ENCODE results near the gene PPM1K. TPM values are rescaled to one million over a fixed set of nuclear protein-coding genes. Genes with fewer than 3 reads are reported as not detected.

PPM1K gene
- total and polyA plus RNA-seq, 9 of the 15 experiments (the other 6 are each of a cell fraction or from before 2014, with no cell fraction given), result 8.2 to 18.0 (median 10.5) TPM

DNA sequence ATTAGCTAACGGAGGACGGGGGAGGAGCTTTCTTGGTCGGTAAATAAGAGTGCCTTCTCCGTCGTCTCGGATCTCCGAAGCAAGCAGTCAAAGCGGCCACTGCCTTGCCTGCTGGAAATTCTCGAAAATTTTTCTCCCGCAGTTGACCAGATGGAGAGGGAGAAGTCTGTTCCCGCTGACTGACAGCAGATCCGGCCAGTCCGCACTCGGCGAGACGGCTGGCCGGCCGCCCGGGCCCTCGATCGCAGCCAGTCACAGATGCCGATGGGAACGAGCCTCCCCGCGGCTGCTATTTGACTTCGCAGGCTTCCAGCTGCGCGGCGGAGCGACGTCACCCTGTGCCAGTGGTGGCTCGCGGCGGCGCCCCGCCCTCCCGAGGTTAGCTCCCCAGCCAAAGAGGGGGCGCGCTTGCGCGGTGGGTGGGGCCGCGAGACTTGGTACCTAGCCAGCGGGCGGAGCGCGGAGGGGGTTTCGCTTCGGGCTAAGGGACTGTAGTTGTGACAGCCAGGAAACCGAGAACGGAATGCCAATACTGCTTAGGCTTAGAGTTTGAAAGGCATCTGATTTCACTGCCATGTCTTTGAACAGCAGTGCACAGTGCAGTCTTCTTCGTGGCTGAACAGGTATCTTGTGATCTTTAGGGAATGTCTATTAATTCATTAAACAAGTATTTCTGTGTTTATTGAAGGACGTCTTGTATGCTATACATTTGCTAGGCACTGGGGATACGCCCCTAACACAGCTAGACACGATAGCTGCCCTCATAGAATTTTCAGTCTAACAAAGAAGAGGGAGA is at the start of gene PPM1K (continued):
- no peak for TF ChIP-seq SNRNP70 (optimal IDR thresholded peaks at IDR 0.05; ENCODE audit: low read depth, low read length)
- TF ChIP-seq, protein P1, sequence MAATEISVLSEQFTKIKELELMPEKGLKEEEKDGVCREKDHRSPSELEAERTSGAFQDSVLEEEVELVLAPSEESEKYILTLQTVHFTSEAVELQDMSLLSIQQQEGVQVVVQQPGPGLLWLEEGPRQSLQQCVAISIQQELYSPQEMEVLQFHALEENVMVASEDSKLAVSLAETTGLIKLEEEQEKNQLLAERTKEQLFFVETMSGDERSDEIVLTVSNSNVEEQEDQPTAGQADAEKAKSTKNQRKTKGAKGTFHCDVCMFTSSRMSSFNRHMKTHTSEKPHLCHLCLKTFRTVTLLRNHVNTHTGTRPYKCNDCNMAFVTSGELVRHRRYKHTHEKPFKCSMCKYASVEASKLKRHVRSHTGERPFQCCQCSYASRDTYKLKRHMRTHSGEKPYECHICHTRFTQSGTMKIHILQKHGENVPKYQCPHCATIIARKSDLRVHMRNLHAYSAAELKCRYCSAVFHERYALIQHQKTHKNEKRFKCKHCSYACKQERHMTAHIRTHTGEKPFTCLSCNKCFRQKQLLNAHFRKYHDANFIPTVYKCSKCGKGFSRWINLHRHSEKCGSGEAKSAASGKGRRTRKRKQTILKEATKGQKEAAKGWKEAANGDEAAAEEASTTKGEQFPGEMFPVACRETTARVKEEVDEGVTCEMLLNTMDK (IDR thresholded peaks at IDR 0.05; ENCODE audit: borderline replicate concordance, insufficient read depth, low read depth, low read length, poor library complexity, severe bottlenecking), result no peak
- TF ChIP-seq, protein P2, sequence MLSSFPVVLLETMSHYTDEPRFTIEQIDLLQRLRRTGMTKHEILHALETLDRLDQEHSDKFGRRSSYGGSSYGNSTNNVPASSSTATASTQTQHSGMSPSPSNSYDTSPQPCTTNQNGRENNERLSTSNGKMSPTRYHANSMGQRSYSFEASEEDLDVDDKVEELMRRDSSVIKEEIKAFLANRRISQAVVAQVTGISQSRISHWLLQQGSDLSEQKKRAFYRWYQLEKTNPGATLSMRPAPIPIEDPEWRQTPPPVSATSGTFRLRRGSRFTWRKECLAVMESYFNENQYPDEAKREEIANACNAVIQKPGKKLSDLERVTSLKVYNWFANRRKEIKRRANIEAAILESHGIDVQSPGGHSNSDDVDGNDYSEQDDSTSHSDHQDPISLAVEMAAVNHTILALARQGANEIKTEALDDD (IDR thresholded peaks at IDR 0.05), result no peak
- no peak for TF ChIP-seq SIN3B (IDR thresholded peaks at IDR 0.05; ENCODE audit: low read depth)
- TF ChIP-seq FOXJ2 (tag; IDR thresholded peaks at IDR 0.05), result peak; percentile 75
- no peak for TF ChIP-seq ZNF561 (CRISPR knock-in tag; conservative IDR thresholded peaks at IDR 0.05)
- TF ChIP-seq, protein P3, sequence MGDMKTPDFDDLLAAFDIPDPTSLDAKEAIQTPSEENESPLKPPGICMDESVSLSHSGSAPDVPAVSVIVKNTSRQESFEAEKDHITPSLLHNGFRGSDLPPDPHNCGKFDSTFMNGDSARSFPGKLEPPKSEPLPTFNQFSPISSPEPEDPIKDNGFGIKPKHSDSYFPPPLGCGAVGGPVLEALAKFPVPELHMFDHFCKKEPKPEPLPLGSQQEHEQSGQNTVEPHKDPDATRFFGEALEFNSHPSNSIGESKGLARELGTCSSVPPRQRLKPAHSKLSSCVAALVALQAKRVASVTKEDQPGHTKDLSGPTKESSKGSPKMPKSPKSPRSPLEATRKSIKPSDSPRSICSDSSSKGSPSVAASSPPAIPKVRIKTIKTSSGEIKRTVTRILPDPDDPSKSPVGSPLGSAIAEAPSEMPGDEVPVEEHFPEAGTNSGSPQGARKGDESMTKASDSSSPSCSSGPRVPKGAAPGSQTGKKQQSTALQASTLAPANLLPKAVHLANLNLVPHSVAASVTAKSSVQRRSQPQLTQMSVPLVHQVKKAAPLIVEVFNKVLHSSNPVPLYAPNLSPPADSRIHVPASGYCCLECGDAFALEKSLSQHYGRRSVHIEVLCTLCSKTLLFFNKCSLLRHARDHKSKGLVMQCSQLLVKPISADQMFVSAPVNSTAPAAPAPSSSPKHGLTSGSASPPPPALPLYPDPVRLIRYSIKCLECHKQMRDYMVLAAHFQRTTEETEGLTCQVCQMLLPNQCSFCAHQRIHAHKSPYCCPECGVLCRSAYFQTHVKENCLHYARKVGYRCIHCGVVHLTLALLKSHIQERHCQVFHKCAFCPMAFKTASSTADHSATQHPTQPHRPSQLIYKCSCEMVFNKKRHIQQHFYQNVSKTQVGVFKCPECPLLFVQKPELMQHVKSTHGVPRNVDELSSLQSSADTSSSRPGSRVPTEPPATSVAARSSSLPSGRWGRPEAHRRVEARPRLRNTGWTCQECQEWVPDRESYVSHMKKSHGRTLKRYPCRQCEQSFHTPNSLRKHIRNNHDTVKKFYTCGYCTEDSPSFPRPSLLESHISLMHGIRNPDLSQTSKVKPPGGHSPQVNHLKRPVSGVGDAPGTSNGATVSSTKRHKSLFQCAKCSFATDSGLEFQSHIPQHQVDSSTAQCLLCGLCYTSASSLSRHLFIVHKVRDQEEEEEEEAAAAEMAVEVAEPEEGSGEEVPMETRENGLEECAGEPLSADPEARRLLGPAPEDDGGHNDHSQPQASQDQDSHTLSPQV (IDR thresholded peaks at IDR 0.05), result no peak
- peak; percentile 92 for TF ChIP-seq FOS (IDR thresholded peaks at IDR 0.05; ENCODE audit: extremely low read depth, insufficient read length)
- TF ChIP-seq, protein P4, sequence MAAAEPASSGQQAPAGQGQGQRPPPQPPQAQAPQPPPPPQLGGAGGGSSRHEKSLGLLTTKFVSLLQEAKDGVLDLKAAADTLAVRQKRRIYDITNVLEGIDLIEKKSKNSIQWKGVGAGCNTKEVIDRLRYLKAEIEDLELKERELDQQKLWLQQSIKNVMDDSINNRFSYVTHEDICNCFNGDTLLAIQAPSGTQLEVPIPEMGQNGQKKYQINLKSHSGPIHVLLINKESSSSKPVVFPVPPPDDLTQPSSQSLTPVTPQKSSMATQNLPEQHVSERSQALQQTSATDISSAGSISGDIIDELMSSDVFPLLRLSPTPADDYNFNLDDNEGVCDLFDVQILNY (CRISPR knock-in tag; IDR thresholded peaks at IDR 0.05), result no peak
- no peak for TF ChIP-seq NCOA2 (IDR thresholded peaks at IDR 0.05; ENCODE audit: partially characterized antibody in 2 of 2)
- no peak for TF ChIP-seq HCFC1 (IDR thresholded peaks at IDR 0.05; ENCODE audit: low read depth, low read length)
- TF ChIP-seq, protein P5, sequence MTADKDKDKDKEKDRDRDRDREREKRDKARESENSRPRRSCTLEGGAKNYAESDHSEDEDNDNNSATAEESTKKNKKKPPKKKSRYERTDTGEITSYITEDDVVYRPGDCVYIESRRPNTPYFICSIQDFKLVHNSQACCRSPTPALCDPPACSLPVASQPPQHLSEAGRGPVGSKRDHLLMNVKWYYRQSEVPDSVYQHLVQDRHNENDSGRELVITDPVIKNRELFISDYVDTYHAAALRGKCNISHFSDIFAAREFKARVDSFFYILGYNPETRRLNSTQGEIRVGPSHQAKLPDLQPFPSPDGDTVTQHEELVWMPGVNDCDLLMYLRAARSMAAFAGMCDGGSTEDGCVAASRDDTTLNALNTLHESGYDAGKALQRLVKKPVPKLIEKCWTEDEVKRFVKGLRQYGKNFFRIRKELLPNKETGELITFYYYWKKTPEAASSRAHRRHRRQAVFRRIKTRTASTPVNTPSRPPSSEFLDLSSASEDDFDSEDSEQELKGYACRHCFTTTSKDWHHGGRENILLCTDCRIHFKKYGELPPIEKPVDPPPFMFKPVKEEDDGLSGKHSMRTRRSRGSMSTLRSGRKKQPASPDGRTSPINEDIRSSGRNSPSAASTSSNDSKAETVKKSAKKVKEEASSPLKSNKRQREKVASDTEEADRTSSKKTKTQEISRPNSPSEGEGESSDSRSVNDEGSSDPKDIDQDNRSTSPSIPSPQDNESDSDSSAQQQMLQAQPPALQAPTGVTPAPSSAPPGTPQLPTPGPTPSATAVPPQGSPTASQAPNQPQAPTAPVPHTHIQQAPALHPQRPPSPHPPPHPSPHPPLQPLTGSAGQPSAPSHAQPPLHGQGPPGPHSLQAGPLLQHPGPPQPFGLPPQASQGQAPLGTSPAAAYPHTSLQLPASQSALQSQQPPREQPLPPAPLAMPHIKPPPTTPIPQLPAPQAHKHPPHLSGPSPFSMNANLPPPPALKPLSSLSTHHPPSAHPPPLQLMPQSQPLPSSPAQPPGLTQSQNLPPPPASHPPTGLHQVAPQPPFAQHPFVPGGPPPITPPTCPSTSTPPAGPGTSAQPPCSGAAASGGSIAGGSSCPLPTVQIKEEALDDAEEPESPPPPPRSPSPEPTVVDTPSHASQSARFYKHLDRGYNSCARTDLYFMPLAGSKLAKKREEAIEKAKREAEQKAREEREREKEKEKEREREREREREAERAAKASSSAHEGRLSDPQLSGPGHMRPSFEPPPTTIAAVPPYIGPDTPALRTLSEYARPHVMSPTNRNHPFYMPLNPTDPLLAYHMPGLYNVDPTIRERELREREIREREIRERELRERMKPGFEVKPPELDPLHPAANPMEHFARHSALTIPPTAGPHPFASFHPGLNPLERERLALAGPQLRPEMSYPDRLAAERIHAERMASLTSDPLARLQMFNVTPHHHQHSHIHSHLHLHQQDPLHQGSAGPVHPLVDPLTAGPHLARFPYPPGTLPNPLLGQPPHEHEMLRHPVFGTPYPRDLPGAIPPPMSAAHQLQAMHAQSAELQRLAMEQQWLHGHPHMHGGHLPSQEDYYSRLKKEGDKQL (CRISPR knock-in tag; IDR thresholded peaks at IDR 0.05; ENCODE audit: borderline replicate concordance), result no peak
